Cerebellar nuclear complex (tissue), 1 donor: ENCODE results near the gene CDK18.

Experiments used
- DNase-seq, 2 experiments: peaks; one replicate each; lab custom pipeline; 2025; lab: John Stamatoyannopoulos, UW

Gene CDK18

DNA sequence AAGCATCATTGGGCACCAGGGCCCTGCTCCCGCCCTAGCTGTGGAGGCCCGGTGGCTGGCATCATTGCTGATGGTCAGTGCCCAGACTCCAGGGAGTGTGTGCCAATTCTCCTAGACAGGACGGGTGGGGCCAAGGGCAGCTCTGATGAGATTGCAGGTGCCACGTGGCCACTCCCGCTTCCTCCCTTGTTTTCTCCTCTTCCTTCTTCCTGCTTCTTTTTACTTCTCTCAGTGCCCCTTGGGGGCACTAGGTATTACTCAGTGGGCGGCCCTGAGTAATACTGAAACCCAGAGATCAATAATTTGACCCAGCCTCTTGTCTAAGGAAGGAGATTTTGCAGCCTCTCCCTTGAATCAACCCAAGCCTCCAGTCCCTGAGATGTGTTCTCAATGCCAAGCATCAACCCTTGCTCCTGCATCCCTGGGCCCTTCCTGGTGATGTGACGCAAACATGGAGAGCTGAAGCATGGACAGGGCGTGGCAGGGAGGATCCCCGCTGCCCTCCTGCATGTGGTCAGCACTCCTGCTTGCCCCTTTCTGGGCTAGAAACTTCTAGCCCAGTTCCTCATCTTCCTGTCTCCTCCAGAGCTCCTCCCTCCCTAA, 32.4 kb downstream of the CDK18 start:
- DNase-seq, result peak; percentile 74 to 88

DNA sequence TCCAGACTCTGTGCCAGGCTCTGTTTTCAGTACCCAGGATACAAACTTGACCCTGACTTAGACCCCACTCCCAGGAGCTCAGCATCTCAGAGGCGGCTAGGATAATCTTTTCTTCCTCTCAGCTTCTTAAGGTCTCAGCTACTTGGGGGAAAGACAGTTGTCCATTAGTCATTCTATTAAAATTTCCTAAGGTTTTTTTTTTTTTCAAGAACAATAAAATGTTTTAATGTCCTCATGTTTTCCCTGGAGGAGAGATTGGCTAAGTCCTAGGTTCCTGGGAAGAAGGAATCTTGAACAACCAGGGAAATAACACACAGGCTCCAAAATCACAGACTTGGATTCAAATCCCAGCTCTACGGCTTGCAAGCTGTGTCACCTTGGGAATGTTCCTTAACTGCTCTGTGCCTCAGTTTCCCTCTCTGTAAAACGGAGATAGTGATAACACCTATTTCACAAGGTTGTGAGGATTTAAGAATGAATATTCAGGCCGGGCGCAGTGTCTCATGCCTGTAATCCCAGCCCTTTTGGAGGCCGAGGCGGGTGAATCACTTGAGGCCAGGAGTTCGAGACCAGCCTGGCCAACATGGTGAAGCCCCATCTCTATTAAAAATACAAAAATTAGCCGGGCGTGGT, 33.0 kb downstream of the CDK18 start:
- DNase-seq, result no peak

DNA sequence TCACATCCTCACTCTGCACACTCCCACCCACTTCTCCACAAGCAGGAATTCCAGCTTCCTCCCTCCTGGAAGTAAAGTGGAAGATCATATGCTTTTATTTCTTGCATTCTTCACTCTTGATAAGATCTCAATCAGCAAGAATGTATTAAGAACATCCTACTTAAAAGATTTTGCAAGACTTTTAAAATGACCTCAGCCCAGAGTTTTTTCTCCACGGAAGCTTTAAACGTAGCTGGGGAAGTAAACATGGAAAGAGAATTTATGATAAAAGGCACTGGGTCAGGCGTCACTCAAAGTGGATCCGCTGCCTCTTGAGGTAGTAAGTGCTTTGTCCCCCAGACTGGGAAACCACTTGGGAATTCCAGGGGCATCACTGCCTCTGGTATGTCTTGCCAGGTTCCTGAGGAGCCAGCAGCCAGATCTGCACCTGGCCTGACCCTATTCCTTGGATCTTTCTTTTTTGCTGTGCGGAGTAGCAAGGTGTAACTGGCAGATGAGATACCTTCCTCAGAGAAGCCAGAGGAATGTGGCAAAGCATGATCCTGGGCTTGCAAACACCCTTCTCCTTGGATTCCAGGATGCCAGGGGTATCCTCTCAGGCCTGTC, 33.9 kb downstream of the CDK18 start:
- no peak for DNase-seq

DNA sequence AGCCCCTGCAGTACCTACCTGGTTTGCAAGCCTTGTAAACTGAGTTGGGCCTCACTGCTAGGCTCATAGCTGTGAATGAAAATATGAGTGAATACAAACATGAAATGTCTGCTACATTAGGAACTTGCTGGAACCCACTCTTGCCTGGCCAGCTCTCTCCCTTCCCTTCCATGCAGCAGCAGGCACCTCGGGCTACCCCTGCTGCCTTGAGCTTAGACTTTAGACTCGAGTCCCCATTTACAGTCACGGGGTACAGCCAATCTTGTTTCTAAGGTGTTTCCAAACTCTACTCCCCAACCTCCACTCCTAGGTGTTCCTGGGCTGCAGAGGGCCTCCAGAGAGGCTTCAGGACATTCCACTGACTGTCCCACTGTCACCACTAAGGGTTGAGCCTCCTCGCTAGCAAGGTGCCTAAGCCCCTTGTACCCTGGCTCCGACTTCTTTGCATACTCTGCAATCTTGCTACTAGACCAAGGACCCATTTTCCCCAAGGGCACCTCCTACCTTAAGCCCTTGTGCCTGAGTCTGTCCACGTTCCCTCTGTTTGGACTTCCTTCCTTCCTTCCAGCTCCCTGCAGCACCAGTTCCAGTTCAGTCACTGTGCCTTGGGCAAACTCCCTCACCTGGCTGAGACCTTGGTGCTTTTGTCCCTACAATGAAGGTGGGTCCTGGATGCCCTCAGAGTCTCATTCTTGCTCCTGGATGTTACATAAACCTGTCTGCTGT, 36.9 kb downstream of the CDK18 start:
- DNase-seq, result no peak

- DNase-seq, result no peak
Observed at GRCh38 chr1:205542367-205542766, 37.9 kb downstream of the CDK18 start.

GRCh38 chr1:205543351-205544301, 39.2 kb downstream of the CDK18 start:
- DNase-seq, result peak; percentile 35 to 43

DNA sequence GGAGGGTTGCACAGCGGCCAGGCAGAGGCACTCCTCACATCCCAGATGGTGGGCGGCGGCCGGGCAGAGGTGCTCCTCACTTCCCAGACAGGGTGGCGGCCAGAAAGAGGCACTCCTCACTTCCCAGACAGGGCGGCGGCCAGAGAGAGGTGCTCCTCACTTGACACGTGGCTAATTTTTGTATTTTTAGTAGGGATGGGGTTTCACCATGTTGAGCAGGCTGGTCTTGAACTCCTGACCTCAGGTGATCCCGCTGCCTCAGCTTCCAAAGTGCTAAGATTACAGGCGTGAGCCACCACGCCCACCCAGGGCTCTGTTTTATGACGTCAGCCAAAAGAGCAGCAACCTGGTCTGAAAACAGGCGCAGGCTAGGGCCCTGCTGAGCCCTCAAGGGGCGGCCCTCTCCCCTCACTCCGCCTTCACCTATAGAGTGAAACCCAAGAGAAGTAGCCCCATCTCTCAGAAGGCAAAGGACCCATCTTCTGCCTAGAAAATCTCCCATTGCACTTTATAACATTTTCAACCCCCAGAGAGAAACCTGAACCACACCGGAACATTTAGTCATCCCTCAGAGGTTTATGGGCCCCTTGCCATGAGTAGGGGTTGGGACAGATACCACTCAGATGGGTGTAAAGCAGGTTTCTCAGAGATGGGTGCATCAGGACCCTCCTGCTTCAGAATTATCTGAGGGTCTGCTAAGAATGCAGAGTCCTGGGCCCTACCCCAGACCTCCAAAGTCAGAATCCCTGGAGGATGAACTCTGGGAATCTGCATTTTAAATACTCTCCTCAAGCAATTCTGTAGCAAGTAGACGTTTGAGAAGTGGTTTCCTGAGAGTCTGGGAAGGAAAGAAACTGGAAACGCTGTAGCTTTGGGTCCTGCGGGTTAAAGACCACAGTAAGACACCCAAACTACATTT, 40.8 kb downstream of the CDK18 start:
- DNase-seq, result no peak

GRCh38 chr1:205545991-205546390, 41.5 kb downstream of the CDK18 start:
- DNase-seq, result no peak

DNA sequence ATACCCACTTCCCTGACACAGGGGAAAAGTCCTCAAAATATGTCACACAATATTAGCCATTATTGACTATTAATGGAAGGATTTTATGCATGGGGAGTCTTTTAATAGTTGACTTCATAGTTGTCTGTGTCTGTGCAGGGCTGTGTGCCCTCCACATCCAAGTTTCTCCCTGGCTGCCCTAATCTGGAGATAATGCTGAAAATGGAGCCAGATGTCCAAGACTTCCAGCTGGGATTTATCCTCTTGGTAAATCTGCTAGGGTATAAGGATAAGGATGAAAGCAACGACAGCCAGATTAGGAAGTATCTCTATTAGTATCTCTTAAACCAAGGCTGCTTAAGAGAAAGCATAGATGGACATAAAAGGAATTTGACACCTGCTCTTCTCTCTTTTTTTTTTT, 42.1 kb downstream of the CDK18 start:
- no peak for DNase-seq

DNA sequence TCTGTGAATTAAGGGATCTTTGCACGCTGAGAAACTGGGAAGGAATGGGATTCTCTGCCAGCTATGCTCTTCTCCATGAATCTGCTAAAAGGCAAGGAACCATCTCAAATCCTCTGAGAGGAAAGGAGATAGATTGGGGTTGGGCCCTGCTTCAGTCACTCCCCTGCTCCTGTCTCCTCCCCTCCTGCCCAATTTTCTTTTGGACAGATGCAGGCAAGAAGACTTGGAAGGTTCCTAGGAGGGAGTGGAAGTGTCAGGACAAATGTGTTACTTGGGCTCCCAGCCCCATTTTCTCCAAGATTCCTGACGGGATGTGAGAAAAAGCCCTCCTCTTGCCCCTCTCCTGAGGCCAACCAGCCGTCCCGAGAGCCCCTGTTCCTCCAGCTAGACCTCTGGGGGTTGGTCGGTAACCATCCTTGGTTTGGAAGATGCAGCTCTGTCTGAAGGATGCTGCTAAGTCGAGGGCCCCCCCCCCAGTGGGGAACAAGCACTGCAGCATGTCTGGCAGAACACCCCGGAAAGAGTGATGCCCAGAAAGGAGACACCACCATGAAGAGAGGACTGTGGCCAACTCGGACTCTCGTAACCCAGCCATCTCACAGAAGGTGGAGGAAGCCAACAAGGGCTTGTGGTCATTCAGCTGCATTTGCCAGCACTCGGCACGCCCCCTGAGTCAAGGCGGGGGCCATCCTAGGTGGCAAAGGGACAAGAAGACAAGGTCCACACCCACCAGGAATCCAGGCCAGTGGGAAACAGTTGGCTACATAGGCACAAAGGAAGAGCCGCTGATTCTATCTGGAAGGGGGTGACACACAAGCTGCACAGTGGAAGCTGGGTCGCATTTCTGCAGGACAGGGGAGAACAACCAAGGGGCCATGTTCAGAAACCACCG, 43.7 kb downstream of the CDK18 start:
- no peak for DNase-seq

- DNase-seq, result peak in 1 of 2 experiments; percentile 90
Observed at GRCh38 chr1:205554026-205554811, 49.8 kb downstream of the CDK18 start.

- DNase-seq, result no peak
Observed at GRCh38 chr1:205561501-205562203, 57.2 kb downstream of the CDK18 start.

DNA sequence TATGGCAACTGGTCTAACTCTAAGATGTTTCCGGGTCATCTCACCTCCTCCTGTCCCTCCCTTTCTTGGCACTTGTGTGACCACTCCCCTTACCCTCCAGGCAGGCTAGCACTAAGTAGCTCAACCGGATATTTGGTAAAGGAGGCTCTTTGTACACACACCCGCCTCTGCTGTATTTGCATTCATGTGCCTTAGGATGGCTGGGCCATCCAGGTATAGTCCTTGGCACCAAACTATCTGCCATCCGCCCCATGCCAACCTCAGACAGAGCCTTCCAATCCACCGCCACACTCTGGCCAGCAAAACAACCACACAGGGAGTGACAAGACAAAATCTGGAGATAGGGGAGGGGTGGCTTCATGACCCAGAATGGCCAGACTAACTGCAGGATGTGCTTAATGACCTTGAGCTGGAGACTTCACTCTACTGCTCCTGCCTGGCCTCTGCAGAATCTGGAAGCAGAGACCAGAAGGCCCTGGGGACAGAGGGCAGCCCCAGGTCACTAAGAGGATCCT, 59.5 kb downstream of the CDK18 start:
- DNase-seq, result no peak

DNA sequence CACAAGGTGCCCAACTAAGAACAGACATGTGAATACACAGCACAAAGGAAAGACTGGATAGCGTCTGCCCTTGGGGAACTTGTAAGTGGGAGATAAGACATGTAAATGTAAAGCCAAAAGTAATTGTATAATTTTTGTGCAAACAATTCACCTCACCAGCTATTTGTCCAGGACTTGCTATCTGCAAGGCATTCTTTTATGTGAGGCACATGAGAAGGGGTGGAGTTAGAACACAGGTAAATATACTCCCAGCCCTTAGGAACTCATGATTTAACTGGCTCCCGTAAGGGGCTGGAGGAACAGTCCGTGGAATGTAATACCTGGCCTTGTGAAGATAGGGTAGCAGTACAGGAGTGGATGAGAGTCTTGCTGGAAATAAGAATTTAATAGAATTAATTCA, 61.3 kb downstream of the CDK18 start:
- DNase-seq, result no peak

GRCh38 chr1:205567716-205568115, 63.2 kb downstream of the CDK18 start:
- no peak for DNase-seq

GRCh38 chr1:205568135-205568468, 63.6 kb downstream of the CDK18 start:
- no peak for DNase-seq

- no peak for DNase-seq
Observed at GRCh38 chr1:205568469-205569361, 64.2 kb downstream of the CDK18 start.
